AG04450 (cell line): ENCODE measurements around the gene KLHL17. TPM values are rescaled to one million over a fixed set of nuclear protein-coding genes. Genes with fewer than 3 reads are reported as not detected.

Source experiments
- CTCF ChIA-PET: fragments of 300-600, 350-600 bp; formaldehyde crosslinking; extraction: SDS; loops from one replicate; lab custom pipeline; 2022; ENCODE audit warnings: antibody characterized with exemption, inconsistent platforms; lab: Charles Lee
- POLR2A ChIA-PET: fragments of 350-600 bp; formaldehyde crosslinking; extraction: SDS; loops from one replicate; lab custom pipeline; 2021; ENCODE audit warnings: antibody characterized with exemption, inconsistent platforms; lab: Yijun Ruan, JAX
- DNase-seq: peaks from one replicate; pipeline ENCODE4 v3.0.0-alpha.2; 2011; ENCODE audit warnings: low read depth, low spot score
- H3K27ac ChIP-seq: one replicate; pipeline ENCODE4 v1.5.1; 2012; ENCODE audit warnings: low read depth, low read length, control low read depth
- H3K27me3 ChIP-seq: one replicate; pipeline ENCODE4 v1.6.0; 2012; ENCODE audit warnings: low read length; ENCODE audit not compliant: control insufficient read depth, insufficient read depth
- H3K4me3 ChIP-seq: 2 replicates; pipeline ENCODE4 v1.5.1; 2011; ENCODE audit warnings: mild to moderate bottlenecking, low read depth, low read length, control low read depth
- H3K9me3 ChIP-seq: 2 replicates; pipeline ENCODE4 v1.5.1; 2012; ENCODE audit warnings: low read length; ENCODE audit not compliant: control insufficient read depth, insufficient read depth
- CTCF ChIP-seq: IDR thresholded peaks from 2 replicates; pipeline ENCODE4 v1.5.1; 2011; ENCODE audit warnings: low read depth, low read length, control low read depth, inconsistent platforms
- polyA plus RNA-seq: library from polyadenylated mRNA; depleted of rRNA; stranded (reverse); fragments of >200 nt; gene quantifications from 2 replicates; pipeline ENCODE4 v1.2.3, GENCODE V29; 2011

The KLHL17 gene
- polyA plus RNA-seq, 1 experiment = 5.5 TPM

DNA sequence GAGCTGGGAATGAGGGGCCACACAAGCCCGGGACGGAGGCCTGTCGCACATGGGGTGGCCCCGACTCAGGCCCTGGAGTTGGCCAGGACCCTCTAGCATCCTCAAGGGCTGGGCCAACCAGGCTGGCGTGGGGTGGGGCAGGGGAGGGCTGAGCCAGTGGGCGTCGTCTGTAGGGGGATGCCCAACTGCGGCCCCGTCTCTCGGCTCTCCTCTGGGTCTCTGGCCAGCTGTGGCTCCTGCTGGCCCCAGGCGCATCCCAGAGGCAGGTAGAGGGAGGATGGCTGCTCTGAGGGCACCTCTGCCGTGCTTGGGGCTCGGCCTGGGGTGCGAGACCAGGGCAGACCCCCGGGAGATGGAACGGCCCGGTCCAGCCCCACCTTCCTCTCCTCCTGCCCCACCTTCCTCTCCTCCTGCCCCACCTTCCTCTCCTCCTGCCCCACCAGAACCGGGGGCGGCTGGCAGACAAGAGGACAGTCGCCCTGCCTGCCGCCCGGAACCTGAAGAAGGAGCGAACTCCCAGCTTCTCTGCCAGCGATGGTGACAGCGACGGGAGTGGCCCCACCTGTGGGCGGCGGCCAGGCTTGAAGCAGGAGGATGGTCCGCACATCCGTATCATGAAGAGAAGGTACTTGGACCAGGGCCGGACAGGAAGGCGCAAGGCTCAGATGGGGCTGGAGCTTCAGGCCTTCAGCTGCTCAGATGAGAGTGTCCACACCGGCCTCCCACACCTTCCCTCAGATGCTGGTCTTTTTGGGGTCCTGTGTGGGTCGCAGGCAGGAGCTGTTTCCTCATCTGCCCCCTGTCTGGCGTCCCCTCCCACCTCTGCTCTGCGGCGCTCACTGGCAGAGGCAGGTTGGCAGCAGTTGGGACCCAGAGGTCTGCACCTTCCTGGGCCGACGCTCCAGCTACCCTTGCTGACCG is 30.4 kb upstream of the KLHL17 start:
- no peak overlapping the region for H3K4me3 ChIP-seq
- H3K9me3 ChIP-seq = no peaks in the 10 kb centered on the region; the same call in 1 of the 2 replicates
- H3K27ac ChIP-seq = no peak overlapping the region
- ChIA-PET CTCF (interaction anchor here (1.1 kb wide), 1 partner anchor 25 kb away, joined by 3 read pairs; no protein-coding TSS in a partner anchor), POLR2A (no interaction called here)
- peaks cover 4% of the 10 kb centered on the region for H3K27me3 ChIP-seq
- no peak for TF ChIP-seq CTCF
- no peak for DNase-seq

- no peak for DNase-seq
- ChIA-PET POLR2A (no interaction called here), CTCF (interaction anchor here (1.1 kb wide), 1 partner anchor 25 kb away, joined by 3 read pairs; no protein-coding TSS in a partner anchor)
- H3K27ac ChIP-seq = no peak overlapping the region
- H3K27me3 ChIP-seq = peaks cover 5% of the 10 kb centered on the region
- no peak for TF ChIP-seq CTCF
- no peaks in the 10 kb centered on the region; the same call in 1 of the 2 replicates for H3K9me3 ChIP-seq
- no peak overlapping the region for H3K4me3 ChIP-seq
These were observed 29.7 kb upstream of the KLHL17 start for GRCh38 chr1:930633-931138.

GRCh38 chr1:931380-932172 is 28.8 kb upstream of the KLHL17 start:
- TF ChIP-seq CTCF = no peak
- H3K4me3 ChIP-seq = no peak overlapping the region
- H3K27ac ChIP-seq = no peak overlapping the region
- no peak for DNase-seq
- ChIA-PET CTCF (no interaction called here), POLR2A (no interaction called here)
- H3K9me3 ChIP-seq = no peaks in the 10 kb centered on the region; the same call in 1 of the 2 replicates
- peaks cover 4% of the 10 kb centered on the region for H3K27me3 ChIP-seq

DNA sequence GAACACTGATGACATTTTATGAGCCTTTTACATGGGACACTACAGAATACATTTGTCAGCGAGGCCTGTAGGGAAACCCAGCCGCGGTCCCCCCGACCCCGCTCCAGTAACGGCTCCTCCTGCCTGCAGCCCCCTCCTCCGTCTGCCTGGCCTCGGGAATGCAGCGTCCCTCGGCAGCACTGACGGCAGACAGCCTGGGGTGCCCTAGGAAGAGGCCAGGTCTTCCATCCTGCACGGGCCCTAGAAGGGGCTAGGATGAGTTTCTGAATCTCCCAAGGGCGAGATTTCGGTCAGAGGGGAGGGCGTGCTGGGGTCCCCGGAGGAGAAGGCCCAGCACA is 28.2 kb upstream of the KLHL17 start:
- peaks cover 4% of the 10 kb centered on the region for H3K27me3 ChIP-seq
- no peak overlapping the region for H3K4me3 ChIP-seq
- no peak for DNase-seq
- ChIA-PET CTCF (no interaction called here), POLR2A (no interaction called here)
- no peaks in the 10 kb centered on the region; the same call in 1 of the 2 replicates for H3K9me3 ChIP-seq
- H3K27ac ChIP-seq = no peak overlapping the region
- TF ChIP-seq CTCF = no peak
